Suprapubic skin (tissue), 4 donors: ENCODE results near the gene NME2. TPM values are rescaled to one million over a fixed set of nuclear protein-coding genes. Genes with fewer than 3 reads are reported as not detected.

Source experiments
- DNase-seq, 2 donors: peaks; one replicate each; pipeline ENCODE4 v3.0.0-alpha.2; 2019; ENCODE audit warnings: low spot score in 2 of 2
- H3K27ac ChIP-seq: fragments of 200-600 bp; sonication (generic); one replicate; pipeline ENCODE4 v1.5.1; 2019
- H3K27me3 ChIP-seq: fragments of 200-600 bp; sonication (generic); one replicate; pipeline ENCODE4 v1.5.1; 2019
- H3K36me3 ChIP-seq: fragments of 200-600 bp; sonication (generic); one replicate; pipeline ENCODE4 v1.5.1; 2019
- H3K4me1 ChIP-seq: fragments of 200-600 bp; sonication (generic); one replicate; pipeline ENCODE4 v1.5.1; 2019
- H3K4me3 ChIP-seq: fragments of 200-600 bp; sonication (generic); one replicate; pipeline ENCODE4 v1.5.1; 2019; ENCODE audit warnings: mild to moderate bottlenecking
- H3K9me3 ChIP-seq: fragments of 200-600 bp; sonication (generic); one replicate; pipeline ENCODE4 v1.5.1; 2019
- CTCF ChIP-seq, 2 donors: fragments of 200-600 bp in 1 of 2; fragments of 450-650 bp in 1 of 2; sonication (generic) in 1 of 2; IDR thresholded peaks; one replicate each; pipeline ENCODE4 v1.5.1; 2016 to 2019; ENCODE audit warnings: antibody characterized with exemption in 2 of 2, mild to moderate bottlenecking in 1 of 2, moderate library complexity in 1 of 2
- EP300 ChIP-seq: sonication (generic); formaldehyde crosslinking; IDR thresholded peaks from one replicate; pipeline ENCODE4 v1.6.1; 2017; ENCODE audit warnings: antibody characterized with exemption
- POLR2A ChIP-seq, 2 donors: fragments of 450-650 bp; IDR thresholded peaks; one replicate each; pipeline ENCODE4 v1.6.1; 2017; ENCODE audit warnings: antibody characterized with exemption in 2 of 2, mild to moderate bottlenecking in 2 of 2, moderate library complexity in 2 of 2
- POLR2AphosphoS5 ChIP-seq, 3 donors: sonication (generic); formaldehyde crosslinking; IDR thresholded peaks; one replicate each; pipeline ENCODE4 v1.6.1; 2017; ENCODE audit warnings: antibody characterized with exemption in 3 of 3
- WGBS: methylation state at CpG from one replicate; pipeline ENCODE4 v1.1.5; 2018; 5-methylcytosine and 5-hydroxymethylcytosine counted together
- total RNA-seq, 4 donors: library from RNA; depleted of rRNA; stranded (reverse); fragments of >200 nt; gene quantifications; one replicate each; pipeline ENCODE4 v1.1.0, GENCODE V29; 2016

Gene NME2
- total RNA-seq, 4 donors from 2014 or later = 239 to 695 (median 466) TPM

DNA sequence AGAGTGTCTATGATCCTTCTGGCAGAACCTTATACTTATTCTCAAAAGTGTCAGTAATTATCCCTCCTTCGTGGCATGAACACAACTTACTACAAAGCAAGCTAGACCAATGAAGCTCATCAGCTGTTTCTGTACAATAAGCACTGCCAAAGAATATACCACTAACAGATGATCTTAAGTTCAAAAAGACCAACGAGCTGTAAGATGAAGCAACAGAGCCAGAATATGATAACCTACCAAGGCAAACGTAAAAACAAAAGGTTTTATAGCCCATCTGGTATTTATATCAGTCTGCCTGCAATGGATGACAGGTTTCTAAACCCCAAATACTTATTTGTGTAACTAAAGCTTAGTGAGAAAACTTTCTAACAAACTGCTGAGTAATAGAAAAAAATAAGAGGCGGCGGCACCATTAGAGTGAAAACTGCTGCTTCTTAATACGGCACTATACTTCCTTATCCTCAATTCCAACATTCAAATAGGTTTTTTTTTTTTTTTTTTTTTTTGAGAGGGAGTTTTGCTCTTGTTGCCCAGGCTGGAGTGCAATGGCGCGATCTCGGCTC, 22.1 kb downstream of the NME2 start:
- no peaks in the 10 kb centered on the region for H3K4me1 ChIP-seq
- no peak for DNase-seq

GRCh38 chr17:51189162-51189561, 23.0 kb downstream of the NME2 start:
- no peak overlapping the region for H3K4me3 ChIP-seq
- H3K27me3 ChIP-seq = no peaks in the 10 kb centered on the region
- H3K4me1 ChIP-seq = no peaks in the 10 kb centered on the region
- DNase-seq = no peak
- TF ChIP-seq POLR2A (IDR thresholded peaks at IDR 0.05) (no peak), EP300 (no peak), POLR2AphosphoS5 (IDR thresholded peaks at IDR 0.05) (no peak), CTCF (IDR thresholded peaks at IDR 0.05) (no peak)
- no peaks in the 10 kb centered on the region for H3K9me3 ChIP-seq
- H3K27ac ChIP-seq = no peak overlapping the region
- peaks cover 75% of the 10 kb centered on the region for H3K36me3 ChIP-seq

More for the DNA sequence above, 22.1 kb downstream of the NME2 start:
- no peak overlapping the region for H3K4me3 ChIP-seq
- peaks cover 73% of the 10 kb centered on the region for H3K36me3 ChIP-seq
- no peaks in the 10 kb centered on the region for H3K9me3 ChIP-seq
- no peaks in the 10 kb centered on the region for H3K27me3 ChIP-seq
- TF ChIP-seq POLR2A (IDR thresholded peaks at IDR 0.05) (no peak), CTCF (IDR thresholded peaks at IDR 0.05) (no peak), POLR2AphosphoS5 (IDR thresholded peaks at IDR 0.05) (no peak), EP300 (no peak)
- no peak overlapping the region for H3K27ac ChIP-seq
- WGBS = 79% methylated on average over 9 of the region's 9 CpGs

GRCh38 chr17:51189628-51190027, 23.4 kb downstream of the NME2 start:
- no peak for DNase-seq
- 50% methylated on average over 1 of the region's 1 CpG for WGBS
- Histone ChIP-seq H3K4me3 (no peak overlapping the region), H3K9me3 (no peaks in the 10 kb centered on the region), H3K27ac (no peak overlapping the region), H3K36me3 (peaks cover 75% of the 10 kb centered on the region), H3K27me3 (no peaks in the 10 kb centered on the region), H3K4me1 (no peaks in the 10 kb centered on the region)
- TF ChIP-seq CTCF (IDR thresholded peaks at IDR 0.05) (no peak), POLR2A (IDR thresholded peaks at IDR 0.05) (no peak), EP300 (no peak), POLR2AphosphoS5 (IDR thresholded peaks at IDR 0.05) (no peak)

- Histone ChIP-seq H3K4me3 (no peak overlapping the region), H3K9me3 (no peaks in the 10 kb centered on the region), H3K4me1 (no peaks in the 10 kb centered on the region), H3K36me3 (peaks cover 78% of the 10 kb centered on the region), H3K27ac (no peak overlapping the region), H3K27me3 (no peaks in the 10 kb centered on the region)
- TF ChIP-seq POLR2A (IDR thresholded peaks at IDR 0.05) (no peak), EP300 (no peak), POLR2AphosphoS5 (IDR thresholded peaks at IDR 0.05) (no peak), CTCF (IDR thresholded peaks at IDR 0.05) (no peak)
- no peak for DNase-seq
- 78% methylated on average over 2 of the region's 2 CpGs for WGBS
These were observed 25.7 kb downstream of the NME2 start for GRCh38 chr17:51191895-51192294.

DNA sequence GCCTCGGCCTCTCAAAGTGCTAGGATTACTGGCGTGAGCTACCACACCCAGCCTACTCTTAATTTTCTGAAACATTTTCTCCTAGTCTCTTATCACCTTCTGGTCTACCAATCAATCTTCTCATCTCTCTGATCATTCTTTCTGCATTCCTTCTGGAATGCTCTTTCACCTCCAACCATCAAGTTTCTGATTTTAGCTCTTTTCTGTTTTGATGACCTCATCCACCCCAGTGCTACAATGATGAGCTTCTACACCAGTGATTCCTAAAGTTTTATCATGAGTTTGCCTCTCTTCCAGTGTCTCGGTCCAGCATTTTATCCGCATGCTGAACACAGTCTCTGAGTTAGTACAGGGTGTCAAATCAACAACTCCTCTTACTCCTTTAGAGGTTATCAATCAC, 31.5 kb downstream of the NME2 start:
- H3K27ac ChIP-seq = no peak overlapping the region
- H3K4me1 ChIP-seq = no peaks in the 10 kb centered on the region
- no peak overlapping the region for H3K4me3 ChIP-seq
- WGBS = 97% methylated on average over 4 of the region's 4 CpGs
- no peak for DNase-seq
- H3K36me3 ChIP-seq = peaks cover 81% of the 10 kb centered on the region
- no peaks in the 10 kb centered on the region for H3K9me3 ChIP-seq
- no peaks in the 10 kb centered on the region for H3K27me3 ChIP-seq
- TF ChIP-seq EP300 (no peak), CTCF (IDR thresholded peaks at IDR 0.05) (no peak), POLR2AphosphoS5 (IDR thresholded peaks at IDR 0.05) (no peak), POLR2A (IDR thresholded peaks at IDR 0.05) (no peak)
